ENCODE measurements around the gene TP53I11.

DNA sequence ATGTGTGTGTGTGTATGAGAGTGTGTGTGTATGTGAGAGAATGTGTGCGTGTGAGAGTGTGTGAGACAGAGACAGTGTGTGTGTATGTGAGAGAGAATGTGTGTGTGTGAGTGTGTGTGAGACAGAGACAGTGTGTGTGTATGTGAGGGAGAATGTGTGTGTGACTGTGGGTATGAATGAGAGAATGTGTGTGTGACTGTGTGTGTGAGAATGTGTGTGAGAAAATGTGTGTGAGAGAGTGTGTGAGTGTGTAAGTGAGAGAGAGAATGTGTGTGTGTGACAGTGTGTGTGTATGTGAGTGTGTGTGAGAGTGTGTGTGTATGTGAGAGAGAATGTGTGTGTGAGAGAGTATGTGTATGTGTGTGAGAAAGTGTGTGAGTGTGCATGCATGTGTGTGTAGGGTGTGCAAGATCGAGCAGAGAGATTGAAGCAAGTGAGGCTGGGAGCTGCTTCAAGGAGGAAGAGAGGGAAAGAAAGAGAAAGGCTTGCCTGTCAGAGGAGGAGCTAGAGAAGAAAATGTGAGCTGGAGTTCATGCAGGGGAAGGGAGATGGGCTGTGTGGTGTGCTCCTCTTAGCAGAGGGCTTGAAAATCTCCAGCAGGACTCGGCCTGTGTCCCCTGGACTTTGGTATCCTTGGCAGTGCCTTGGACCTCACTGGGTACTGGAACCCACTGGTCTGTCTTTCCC, 27.7 kb upstream of the TP53I11 start:
- TF ChIP-seq, protein P1, sequence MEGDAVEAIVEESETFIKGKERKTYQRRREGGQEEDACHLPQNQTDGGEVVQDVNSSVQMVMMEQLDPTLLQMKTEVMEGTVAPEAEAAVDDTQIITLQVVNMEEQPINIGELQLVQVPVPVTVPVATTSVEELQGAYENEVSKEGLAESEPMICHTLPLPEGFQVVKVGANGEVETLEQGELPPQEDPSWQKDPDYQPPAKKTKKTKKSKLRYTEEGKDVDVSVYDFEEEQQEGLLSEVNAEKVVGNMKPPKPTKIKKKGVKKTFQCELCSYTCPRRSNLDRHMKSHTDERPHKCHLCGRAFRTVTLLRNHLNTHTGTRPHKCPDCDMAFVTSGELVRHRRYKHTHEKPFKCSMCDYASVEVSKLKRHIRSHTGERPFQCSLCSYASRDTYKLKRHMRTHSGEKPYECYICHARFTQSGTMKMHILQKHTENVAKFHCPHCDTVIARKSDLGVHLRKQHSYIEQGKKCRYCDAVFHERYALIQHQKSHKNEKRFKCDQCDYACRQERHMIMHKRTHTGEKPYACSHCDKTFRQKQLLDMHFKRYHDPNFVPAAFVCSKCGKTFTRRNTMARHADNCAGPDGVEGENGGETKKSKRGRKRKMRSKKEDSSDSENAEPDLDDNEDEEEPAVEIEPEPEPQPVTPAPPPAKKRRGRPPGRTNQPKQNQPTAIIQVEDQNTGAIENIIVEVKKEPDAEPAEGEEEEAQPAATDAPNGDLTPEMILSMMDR (conservative IDR thresholded peaks at IDR 0.05; ENCODE audit: low read depth in 2 of 2) = no peak
- TF ChIP-seq, protein P2, sequence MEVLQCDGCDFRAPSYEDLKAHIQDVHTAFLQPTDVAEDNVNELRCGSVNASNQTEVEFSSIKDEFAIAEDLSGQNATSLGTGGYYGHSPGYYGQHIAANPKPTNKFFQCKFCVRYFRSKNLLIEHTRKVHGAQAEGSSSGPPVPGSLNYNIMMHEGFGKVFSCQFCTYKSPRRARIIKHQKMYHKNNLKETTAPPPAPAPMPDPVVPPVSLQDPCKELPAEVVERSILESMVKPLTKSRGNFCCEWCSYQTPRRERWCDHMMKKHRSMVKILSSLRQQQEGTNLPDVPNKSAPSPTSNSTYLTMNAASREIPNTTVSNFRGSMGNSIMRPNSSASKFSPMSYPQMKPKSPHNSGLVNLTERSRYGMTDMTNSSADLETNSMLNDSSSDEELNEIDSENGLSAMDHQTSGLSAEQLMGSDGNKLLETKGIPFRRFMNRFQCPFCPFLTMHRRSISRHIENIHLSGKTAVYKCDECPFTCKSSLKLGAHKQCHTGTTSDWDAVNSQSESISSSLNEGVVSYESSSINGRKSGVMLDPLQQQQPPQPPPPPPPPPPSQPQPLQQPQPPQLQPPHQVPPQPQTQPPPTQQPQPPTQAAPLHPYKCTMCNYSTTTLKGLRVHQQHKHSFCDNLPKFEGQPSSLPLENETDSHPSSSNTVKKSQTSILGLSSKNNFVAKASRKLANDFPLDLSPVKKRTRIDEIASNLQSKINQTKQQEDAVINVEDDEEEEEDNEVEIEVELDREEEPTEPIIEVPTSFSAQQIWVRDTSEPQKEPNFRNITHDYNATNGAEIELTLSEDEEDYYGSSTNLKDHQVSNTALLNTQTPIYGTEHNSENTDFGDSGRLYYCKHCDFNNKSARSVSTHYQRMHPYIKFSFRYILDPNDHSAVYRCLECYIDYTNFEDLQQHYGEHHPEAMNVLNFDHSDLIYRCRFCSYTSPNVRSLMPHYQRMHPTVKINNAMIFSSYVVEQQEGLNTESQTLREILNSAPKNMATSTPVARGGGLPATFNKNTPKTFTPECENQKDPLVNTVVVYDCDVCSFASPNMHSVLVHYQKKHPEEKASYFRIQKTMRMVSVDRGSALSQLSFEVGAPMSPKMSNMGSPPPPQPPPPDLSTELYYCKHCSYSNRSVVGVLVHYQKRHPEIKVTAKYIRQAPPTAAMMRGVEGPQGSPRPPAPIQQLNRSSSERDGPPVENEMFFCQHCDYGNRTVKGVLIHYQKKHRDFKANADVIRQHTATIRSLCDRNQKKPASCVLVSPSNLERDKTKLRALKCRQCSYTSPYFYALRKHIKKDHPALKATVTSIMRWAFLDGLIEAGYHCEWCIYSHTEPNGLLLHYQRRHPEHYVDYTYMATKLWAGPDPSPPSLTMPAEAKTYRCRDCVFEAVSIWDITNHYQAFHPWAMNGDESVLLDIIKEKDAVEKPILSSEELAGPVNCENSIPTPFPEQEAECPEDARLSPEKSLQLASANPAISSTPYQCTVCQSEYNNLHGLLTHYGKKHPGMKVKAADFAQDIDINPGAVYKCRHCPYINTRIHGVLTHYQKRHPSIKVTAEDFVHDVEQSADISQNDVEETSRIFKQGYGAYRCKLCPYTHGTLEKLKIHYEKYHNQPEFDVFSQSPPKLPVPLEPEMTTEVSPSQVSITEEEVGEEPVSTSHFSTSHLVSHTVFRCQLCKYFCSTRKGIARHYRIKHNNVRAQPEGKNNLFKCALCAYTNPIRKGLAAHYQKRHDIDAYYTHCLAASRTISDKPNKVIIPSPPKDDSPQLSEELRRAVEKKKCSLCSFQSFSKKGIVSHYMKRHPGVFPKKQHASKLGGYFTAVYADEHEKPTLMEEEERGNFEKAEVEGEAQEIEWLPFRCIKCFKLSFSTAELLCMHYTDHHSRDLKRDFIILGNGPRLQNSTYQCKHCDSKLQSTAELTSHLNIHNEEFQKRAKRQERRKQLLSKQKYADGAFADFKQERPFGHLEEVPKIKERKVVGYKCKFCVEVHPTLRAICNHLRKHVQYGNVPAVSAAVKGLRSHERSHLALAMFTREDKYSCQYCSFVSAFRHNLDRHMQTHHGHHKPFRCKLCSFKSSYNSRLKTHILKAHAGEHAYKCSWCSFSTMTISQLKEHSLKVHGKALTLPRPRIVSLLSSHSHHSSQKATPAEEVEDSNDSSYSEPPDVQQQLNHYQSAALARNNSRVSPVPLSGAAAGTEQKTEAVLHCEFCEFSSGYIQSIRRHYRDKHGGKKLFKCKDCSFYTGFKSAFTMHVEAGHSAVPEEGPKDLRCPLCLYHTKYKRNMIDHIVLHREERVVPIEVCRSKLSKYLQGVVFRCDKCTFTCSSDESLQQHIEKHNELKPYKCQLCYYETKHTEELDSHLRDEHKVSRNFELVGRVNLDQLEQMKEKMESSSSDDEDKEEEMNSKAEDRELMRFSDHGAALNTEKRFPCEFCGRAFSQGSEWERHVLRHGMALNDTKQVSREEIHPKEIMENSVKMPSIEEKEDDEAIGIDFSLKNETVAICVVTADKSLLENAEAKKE (CRISPR knock-in tag; IDR thresholded peaks at IDR 0.05) = no peak
- TF ChIP-seq EZH2 (IDR thresholded peaks at IDR 0.05; ENCODE audit: low read depth, unreplicated experiment) (no peak), EZH2phosphoT487 (IDR thresholded peaks at IDR 0.05; ENCODE audit: unreplicated experiment) (no peak), POLR2AphosphoS5 (IDR thresholded peaks at IDR 0.05; ENCODE audit: low read depth) (no peak), JUNB (IDR thresholded peaks at IDR 0.05; ENCODE audit: unreplicated experiment) (no peak), CREB1 (CRISPR knock-in tag; IDR thresholded peaks at IDR 0.05; ENCODE audit: low read depth) (no peak), NANOG (IDR thresholded peaks at IDR 0.05; ENCODE audit: borderline replicate concordance) (no peak), ZNF331 (CRISPR knock-in tag; IDR thresholded peaks at IDR 0.05; ENCODE audit: low read depth) (no peak), ZNF114 (CRISPR knock-in tag; IDR thresholded peaks at IDR 0.05) (no peak)
- TF ChIP-seq, protein P3, sequence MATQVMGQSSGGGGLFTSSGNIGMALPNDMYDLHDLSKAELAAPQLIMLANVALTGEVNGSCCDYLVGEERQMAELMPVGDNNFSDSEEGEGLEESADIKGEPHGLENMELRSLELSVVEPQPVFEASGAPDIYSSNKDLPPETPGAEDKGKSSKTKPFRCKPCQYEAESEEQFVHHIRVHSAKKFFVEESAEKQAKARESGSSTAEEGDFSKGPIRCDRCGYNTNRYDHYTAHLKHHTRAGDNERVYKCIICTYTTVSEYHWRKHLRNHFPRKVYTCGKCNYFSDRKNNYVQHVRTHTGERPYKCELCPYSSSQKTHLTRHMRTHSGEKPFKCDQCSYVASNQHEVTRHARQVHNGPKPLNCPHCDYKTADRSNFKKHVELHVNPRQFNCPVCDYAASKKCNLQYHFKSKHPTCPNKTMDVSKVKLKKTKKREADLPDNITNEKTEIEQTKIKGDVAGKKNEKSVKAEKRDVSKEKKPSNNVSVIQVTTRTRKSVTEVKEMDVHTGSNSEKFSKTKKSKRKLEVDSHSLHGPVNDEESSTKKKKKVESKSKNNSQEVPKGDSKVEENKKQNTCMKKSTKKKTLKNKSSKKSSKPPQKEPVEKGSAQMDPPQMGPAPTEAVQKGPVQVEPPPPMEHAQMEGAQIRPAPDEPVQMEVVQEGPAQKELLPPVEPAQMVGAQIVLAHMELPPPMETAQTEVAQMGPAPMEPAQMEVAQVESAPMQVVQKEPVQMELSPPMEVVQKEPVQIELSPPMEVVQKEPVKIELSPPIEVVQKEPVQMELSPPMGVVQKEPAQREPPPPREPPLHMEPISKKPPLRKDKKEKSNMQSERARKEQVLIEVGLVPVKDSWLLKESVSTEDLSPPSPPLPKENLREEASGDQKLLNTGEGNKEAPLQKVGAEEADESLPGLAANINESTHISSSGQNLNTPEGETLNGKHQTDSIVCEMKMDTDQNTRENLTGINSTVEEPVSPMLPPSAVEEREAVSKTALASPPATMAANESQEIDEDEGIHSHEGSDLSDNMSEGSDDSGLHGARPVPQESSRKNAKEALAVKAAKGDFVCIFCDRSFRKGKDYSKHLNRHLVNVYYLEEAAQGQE (IDR thresholded peaks at IDR 0.05; ENCODE audit: unreplicated experiment) = no peak
- TF ChIP-seq, protein P4, sequence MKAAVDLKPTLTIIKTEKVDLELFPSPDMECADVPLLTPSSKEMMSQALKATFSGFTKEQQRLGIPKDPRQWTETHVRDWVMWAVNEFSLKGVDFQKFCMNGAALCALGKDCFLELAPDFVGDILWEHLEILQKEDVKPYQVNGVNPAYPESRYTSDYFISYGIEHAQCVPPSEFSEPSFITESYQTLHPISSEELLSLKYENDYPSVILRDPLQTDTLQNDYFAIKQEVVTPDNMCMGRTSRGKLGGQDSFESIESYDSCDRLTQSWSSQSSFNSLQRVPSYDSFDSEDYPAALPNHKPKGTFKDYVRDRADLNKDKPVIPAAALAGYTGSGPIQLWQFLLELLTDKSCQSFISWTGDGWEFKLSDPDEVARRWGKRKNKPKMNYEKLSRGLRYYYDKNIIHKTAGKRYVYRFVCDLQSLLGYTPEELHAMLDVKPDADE (IDR thresholded peaks at IDR 0.05) = no peak

All from GM23338 (cell line).